ENCODE data around the gene HPX.
"Not testable (repeated sequence)": the region's sequence is repeated elsewhere in the genome, so short reads cannot be mapped to it uniquely, and the experiment has no call there.

Gene HPX

DNA sequence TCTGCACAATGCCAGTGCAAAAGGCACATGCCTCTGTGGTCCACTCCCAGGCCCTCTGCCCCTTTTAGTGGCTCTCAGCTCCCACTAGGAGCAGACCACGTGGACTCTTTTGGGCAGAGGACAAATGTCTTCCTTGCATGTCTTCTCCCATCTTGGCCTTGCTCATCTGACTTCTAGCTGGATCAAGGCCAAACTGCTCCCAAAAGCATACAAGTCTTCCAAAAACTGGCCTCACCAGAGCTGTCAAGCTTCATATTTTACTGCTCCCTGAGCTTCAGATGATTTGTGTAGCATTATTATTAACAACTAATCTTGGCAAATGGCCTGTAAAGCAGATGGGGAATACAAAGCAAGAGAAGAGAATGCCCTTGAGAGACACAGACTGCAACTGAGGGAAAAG is 43.6 kb downstream of the HPX start:
- H3K4me3 Mint-ChIP-seq, result peak overlapping the region in 2 of 3 experiments; percentile 10 to 26
- TF ChIP-seq, protein P1, sequence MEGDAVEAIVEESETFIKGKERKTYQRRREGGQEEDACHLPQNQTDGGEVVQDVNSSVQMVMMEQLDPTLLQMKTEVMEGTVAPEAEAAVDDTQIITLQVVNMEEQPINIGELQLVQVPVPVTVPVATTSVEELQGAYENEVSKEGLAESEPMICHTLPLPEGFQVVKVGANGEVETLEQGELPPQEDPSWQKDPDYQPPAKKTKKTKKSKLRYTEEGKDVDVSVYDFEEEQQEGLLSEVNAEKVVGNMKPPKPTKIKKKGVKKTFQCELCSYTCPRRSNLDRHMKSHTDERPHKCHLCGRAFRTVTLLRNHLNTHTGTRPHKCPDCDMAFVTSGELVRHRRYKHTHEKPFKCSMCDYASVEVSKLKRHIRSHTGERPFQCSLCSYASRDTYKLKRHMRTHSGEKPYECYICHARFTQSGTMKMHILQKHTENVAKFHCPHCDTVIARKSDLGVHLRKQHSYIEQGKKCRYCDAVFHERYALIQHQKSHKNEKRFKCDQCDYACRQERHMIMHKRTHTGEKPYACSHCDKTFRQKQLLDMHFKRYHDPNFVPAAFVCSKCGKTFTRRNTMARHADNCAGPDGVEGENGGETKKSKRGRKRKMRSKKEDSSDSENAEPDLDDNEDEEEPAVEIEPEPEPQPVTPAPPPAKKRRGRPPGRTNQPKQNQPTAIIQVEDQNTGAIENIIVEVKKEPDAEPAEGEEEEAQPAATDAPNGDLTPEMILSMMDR (IDR thresholded peaks at IDR 0.05; ENCODE audit: unreplicated experiment in 3 of 3), result no peak

DNA sequence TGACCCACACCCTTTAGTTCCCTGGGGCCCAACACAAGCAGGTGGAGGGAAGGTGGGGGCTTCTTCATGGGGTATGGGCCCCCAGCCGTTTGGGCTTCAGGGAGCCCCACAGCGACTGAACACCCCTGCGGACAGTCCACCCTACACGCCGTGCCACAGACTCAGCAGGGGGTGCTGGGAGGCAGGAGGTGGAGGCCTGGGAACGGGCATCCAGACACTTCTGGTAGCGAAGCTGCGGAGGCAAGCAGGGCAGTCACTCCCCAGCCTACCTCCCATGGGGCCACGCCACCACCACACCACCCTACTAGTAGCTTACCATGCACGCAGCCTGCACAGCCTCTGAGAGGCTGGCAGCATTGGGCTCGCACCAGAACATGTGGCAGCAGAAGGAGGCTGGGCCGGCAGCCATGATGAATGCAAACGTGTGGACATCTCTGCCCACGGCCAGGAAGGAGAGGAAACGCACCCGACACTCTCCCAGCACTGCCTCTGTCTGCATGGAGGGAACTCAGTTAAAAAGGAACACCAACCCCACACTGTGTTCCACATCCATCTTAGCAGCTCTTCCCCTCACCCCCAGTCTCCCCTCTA is 45.2 kb downstream of the HPX start:
- peaks cover 45% of the 10 kb centered on the region for H3K4me1 Mint-ChIP-seq
- no peaks in the 10 kb centered on the region for H3K9me3 Mint-ChIP-seq
- H3K27me3 Mint-ChIP-seq (ENCODE audit: low read depth), result peaks cover 3% of the 10 kb centered on the region
- no peak overlapping the region for H3K27ac Mint-ChIP-seq
- no peak overlapping the region for H3K4me3 Mint-ChIP-seq
- H3K36me3 Mint-ChIP-seq (ENCODE audit: low read depth), result peaks cover 27% of the 10 kb centered on the region
- TF ChIP-seq, protein P1 (IDR thresholded peaks at IDR 0.05; ENCODE audit: unreplicated experiment in 3 of 3), result no peak

More for the DNA sequence above, 43.6 kb downstream of the HPX start:
- H3K27me3 Mint-ChIP-seq (ENCODE audit: low read depth), result peaks cover 3% of the 10 kb centered on the region
- peaks cover 40% of the 10 kb centered on the region for H3K4me1 Mint-ChIP-seq
- peaks cover 34% of the 10 kb centered on the region for H3K36me3 Mint-ChIP-seq (ENCODE audit: low read depth)
- H3K27ac Mint-ChIP-seq, result peak overlapping the region; percentile 42 to 85 (median 73)
- no peaks in the 10 kb centered on the region for H3K9me3 Mint-ChIP-seq

DNA sequence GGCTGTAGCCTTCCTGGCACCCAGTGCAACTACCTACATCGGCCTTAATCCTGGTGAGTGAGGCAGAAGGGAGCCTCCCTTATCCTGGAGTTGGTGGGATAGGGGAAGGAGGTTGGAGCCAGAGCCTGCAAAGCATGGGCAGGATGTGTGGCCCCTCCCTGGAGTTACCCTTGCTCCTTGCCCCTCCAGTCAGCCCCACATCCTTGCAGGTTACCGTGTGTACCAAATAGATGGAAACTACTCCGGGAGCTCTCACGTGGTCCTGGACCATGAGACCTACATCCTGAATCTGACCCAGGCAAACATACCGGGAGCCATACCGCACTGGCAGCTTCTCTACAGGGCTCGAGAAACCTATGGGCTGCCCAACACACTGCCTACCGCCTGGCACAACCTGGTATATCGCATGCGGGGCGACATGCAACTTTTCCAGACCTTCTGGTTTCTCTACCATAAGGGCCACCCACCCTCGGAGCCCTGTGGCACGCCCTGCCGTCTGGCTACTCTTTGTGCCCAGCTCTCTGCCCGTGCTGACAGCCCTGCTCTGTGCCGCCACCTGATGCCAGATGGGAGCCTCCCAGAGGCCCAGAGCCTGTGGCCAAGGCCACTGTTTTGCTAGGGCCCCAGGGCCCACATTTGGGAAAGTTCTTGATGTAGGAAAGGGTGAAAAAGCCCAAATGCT is 46.7 kb downstream of the HPX start:
- no peaks in the 10 kb centered on the region for H3K9me3 Mint-ChIP-seq
- TF ChIP-seq, protein P1 (IDR thresholded peaks at IDR 0.05; ENCODE audit: unreplicated experiment in 3 of 3), result no peak
- peaks cover 17% of the 10 kb centered on the region for H3K36me3 Mint-ChIP-seq (ENCODE audit: low read depth)
- H3K27me3 Mint-ChIP-seq (ENCODE audit: low read depth), result peaks cover 3% of the 10 kb centered on the region
- peak overlapping the region in 1 of 3 experiments; percentile 29 for H3K27ac Mint-ChIP-seq
- peak overlapping the region; percentile 68 to 82 (median 70) for H3K4me3 Mint-ChIP-seq
- peaks cover 47% of the 10 kb centered on the region for H3K4me1 Mint-ChIP-seq

DNA sequence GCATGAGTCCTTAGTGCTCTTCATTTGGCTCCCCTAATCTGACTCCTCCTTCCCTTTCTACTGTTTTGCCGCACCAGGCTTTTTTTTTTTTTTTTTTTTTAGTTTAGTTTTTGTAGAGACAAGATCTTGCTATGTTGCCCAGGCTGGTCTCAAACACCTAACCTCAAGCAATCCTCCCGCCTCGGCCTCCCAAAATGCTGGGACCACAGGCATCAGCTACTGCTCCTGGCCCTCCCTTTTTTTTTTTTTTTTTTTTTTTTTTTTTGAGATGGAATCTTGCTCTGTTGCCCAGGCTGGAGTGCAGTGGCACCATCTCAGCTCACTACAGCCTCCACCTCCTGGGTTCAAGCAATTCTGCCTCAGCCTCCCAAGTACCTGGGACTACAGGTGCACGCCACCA is 48.5 kb downstream of the HPX start:
- peaks cover 13% of the 10 kb centered on the region for H3K36me3 Mint-ChIP-seq (ENCODE audit: low read depth)
- H3K4me1 Mint-ChIP-seq, result peaks cover 36% of the 10 kb centered on the region
- H3K4me3 Mint-ChIP-seq, result peak overlapping the region; percentile 70 to 82 (median 72)
- not testable (repeated sequence) for H3K27me3 Mint-ChIP-seq (ENCODE audit: low read depth); H3K27ac Mint-ChIP-seq; H3K9me3 Mint-ChIP-seq

DNA sequence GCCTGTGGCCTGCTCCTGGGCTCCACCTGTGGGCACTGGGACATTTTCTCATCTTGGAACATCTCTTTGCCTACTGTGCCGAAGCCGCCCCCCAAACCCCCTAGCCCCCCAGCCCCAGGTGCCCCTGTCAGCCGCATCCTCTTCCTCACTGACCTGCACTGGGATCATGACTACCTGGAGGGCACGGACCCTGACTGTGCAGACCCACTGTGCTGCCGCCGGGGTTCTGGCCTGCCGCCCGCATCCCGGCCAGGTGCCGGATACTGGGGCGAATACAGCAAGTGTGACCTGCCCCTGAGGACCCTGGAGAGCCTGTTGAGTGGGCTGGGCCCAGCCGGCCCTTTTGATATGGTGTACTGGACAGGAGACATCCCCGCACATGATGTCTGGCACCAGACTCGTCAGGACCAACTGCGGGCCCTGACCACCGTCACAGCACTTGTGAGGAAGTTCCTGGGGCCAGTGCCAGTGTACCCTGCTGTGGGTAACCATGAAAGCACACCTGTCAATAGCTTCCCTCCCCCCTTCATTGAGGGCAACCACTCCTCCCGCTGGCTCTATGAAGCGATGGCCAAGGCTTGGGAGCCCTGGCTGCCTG is 49.2 kb downstream of the HPX start:
- TF ChIP-seq, protein P1 (IDR thresholded peaks at IDR 0.05; ENCODE audit: unreplicated experiment in 3 of 3), result no peak
- peaks cover 31% of the 10 kb centered on the region for H3K4me1 Mint-ChIP-seq
- peaks cover 3% of the 10 kb centered on the region for H3K27me3 Mint-ChIP-seq (ENCODE audit: low read depth)
- no peak overlapping the region for H3K27ac Mint-ChIP-seq
- peak overlapping the region; percentile 79 to 96 (median 92) for H3K4me3 Mint-ChIP-seq
- H3K36me3 Mint-ChIP-seq (ENCODE audit: low read depth), result peaks cover 11% of the 10 kb centered on the region
- no peaks in the 10 kb centered on the region for H3K9me3 Mint-ChIP-seq

DNA sequence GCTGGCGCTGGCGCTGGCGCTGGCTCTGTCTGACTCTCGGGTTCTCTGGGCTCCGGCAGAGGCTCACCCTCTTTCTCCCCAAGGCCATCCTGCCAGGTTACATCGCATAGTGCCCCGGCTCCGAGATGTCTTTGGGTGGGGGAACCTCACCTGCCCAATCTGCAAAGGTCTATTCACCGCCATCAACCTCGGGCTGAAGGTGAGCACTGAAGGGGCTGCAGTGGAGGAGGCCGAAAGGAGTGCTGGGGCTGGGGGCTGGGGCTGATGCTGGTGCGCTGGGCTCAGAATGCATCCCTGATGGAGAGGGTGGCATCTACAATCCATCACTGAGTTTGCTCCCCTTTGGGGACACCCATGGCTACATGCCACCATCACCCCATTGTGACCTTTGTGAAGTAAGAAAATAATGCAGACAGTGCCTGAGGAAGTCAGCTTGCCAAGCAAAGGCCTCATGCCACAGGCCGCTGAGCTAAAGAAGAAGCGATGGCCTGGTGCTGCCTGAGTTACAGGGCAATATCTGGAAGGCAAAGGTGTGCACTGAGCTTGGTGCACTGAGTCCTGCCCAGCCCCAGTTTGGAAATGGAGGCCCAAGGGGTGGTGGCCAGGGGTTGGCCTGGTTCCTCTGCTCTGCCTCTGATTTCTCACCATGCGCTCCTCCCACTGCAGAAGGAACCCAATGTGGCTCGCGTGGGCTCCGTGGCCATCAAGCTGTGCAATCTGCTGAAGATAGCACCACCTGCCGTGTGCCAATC is 49.9 kb downstream of the HPX start:
- peak overlapping the region in 2 of 3 experiments; percentile 15 to 62 for H3K27ac Mint-ChIP-seq
- peaks cover 11% of the 10 kb centered on the region for H3K36me3 Mint-ChIP-seq (ENCODE audit: low read depth)
- H3K9me3 Mint-ChIP-seq, result no peaks in the 10 kb centered on the region
- TF ChIP-seq, protein P1 (IDR thresholded peaks at IDR 0.05; ENCODE audit: unreplicated experiment in 3 of 3), result no peak
- peak overlapping the region; percentile 79 to 96 (median 92) for H3K4me3 Mint-ChIP-seq
- peaks cover 7% of the 10 kb centered on the region for H3K27me3 Mint-ChIP-seq (ENCODE audit: low read depth)
- H3K4me1 Mint-ChIP-seq, result peaks cover 26% of the 10 kb centered on the region

Measured in nephron (organoid).